ENCODE measurements around the gene EIF4E3. TPM values are rescaled to one million over a fixed set of nuclear protein-coding genes. Genes with fewer than 3 reads are reported as not detected.

EIF4E3 gene
- total and polyA plus RNA-seq, 10 donors: 5.0 to 52.3 (median 37.3) TPM

- Histone ChIP-seq H3K27ac (no peak overlapping the region), H3K36me3 (no peaks in the 10 kb centered on the region), H3K4me3 (no peak overlapping the region), H3K27me3 (replicated peaks in 1 of 7) (no peaks in the 10 kb centered on the region), H3K4me1 (peaks cover 0 to 19% (median 0%) of the 10 kb centered on the region in 6 donors), H3K9me3 (no peaks in the 10 kb centered on the region)
- intact Hi-C loops (cut with DNase I; ENCODE audit: low total_unique reads): no loop called here
- no peak for DNase-seq
- TF ChIP-seq POLR2AphosphoS5 (IDR thresholded peaks at IDR 0.05): no peak
- TF ChIP-seq CTCF (IDR thresholded peaks at IDR 0.05 in 8 of 11, conservative IDR thresholded peaks at IDR 0.05 in 3 of 11): no peak
- no peak for TF ChIP-seq POLR2A (IDR thresholded peaks at IDR 0.05)
- 95 to 100% (median 97%) methylated on average over 3 of the region's 3 CpGs for WGBS, 5 donors
Measured at GRCh38 chr3:71645140-71645539, 80.1 kb downstream of the EIF4E3 start.

- Histone ChIP-seq H3K27me3 (replicated peaks in 1 of 7) (no peaks in the 10 kb centered on the region), H3K27ac (no peak overlapping the region), H3K4me1 (peaks cover 0 to 10% (median 0%) of the 10 kb centered on the region in 6 donors), H3K36me3 (no peaks in the 10 kb centered on the region), H3K9me3 (no peaks in the 10 kb centered on the region), H3K4me3 (no peak overlapping the region)
- TF ChIP-seq CTCF (IDR thresholded peaks at IDR 0.05 in 8 of 11, conservative IDR thresholded peaks at IDR 0.05 in 3 of 11): no peak
- no peak for TF ChIP-seq POLR2A (IDR thresholded peaks at IDR 0.05)
- no peak for TF ChIP-seq POLR2AphosphoS5 (IDR thresholded peaks at IDR 0.05)
- 86 to 92% (median 89%) methylated on average over 4 of the region's 4 CpGs for WGBS, 5 donors
- intact Hi-C loops (cut with DNase I; ENCODE audit: low total_unique reads): no loop called here
- DNase-seq: no peak
Measured at GRCh38 chr3:71641674-71642073, 83.5 kb downstream of the EIF4E3 start.

GRCh38 chr3:71640331-71640983, 84.7 kb downstream of the EIF4E3 start:
- 60 to 76% (median 67%) methylated on average over 9 of the region's 9 CpGs for WGBS, 5 donors
- intact Hi-C loops (cut with DNase I; ENCODE audit: low total_unique reads): no loop called here
- no peaks in the 10 kb centered on the region for H3K9me3 ChIP-seq
- H3K4me1 ChIP-seq: peaks cover 0 to 10% (median 0%) of the 10 kb centered on the region in 6 donors
- no peaks in the 10 kb centered on the region for H3K27me3 ChIP-seq (replicated peaks in 1 of 7)
- H3K27ac ChIP-seq: no peak overlapping the region
- H3K36me3 ChIP-seq: no peaks in the 10 kb centered on the region
- no peak overlapping the region for H3K4me3 ChIP-seq
- TF ChIP-seq POLR2A (IDR thresholded peaks at IDR 0.05) (no peak), CTCF (IDR thresholded peaks at IDR 0.05 in 8 of 11, conservative IDR thresholded peaks at IDR 0.05 in 3 of 11) (no peak), POLR2AphosphoS5 (IDR thresholded peaks at IDR 0.05) (no peak)
- DNase-seq: no peak

- Histone ChIP-seq H3K36me3 (no peaks in the 10 kb centered on the region), H3K4me3 (no peak overlapping the region), H3K4me1 (peaks cover 0 to 10% (median 0%) of the 10 kb centered on the region in 6 donors), H3K27ac (no peak overlapping the region), H3K9me3 (no peaks in the 10 kb centered on the region), H3K27me3 (replicated peaks in 1 of 7) (no peaks in the 10 kb centered on the region)
- intact Hi-C loops (cut with DNase I; ENCODE audit: low total_unique reads): no loop called here
- DNase-seq: no peak
- TF ChIP-seq CTCF (IDR thresholded peaks at IDR 0.05 in 8 of 11, conservative IDR thresholded peaks at IDR 0.05 in 3 of 11): no peak
- TF ChIP-seq POLR2A (IDR thresholded peaks at IDR 0.05): no peak
- WGBS, 5 donors: 90 to 96% (median 93%) methylated on average over 10 of the region's 10 CpGs
Measured at GRCh38 chr3:71636482-71636881, 88.7 kb downstream of the EIF4E3 start.

All from spleen (tissue), 11 donors.